ENCODE data around the gene ARL1. TPM values are rescaled to one million over a fixed set of nuclear protein-coding genes. Genes with fewer than 3 reads are reported as not detected.

ARL1 gene
- total RNA-seq, 6 experiments from 2014 or later, result 145 to 162 (median 150) TPM

- Mint-ChIP-seq H3K4me1 (ENCODE audit: low read depth) (no peaks in the 10 kb centered on the region), H3K27ac (no peak overlapping the region), H3K27me3 (ENCODE audit: insufficient read depth) (peaks cover 2% of the 10 kb centered on the region), H3K36me3 (ENCODE audit: low read depth) (peaks cover 36% of the 10 kb centered on the region), H3K4me3 (no peak overlapping the region), H3K9me3 (no peaks in the 10 kb centered on the region)
- no peak for DNase-seq
- TF ChIP-seq, protein P1, sequence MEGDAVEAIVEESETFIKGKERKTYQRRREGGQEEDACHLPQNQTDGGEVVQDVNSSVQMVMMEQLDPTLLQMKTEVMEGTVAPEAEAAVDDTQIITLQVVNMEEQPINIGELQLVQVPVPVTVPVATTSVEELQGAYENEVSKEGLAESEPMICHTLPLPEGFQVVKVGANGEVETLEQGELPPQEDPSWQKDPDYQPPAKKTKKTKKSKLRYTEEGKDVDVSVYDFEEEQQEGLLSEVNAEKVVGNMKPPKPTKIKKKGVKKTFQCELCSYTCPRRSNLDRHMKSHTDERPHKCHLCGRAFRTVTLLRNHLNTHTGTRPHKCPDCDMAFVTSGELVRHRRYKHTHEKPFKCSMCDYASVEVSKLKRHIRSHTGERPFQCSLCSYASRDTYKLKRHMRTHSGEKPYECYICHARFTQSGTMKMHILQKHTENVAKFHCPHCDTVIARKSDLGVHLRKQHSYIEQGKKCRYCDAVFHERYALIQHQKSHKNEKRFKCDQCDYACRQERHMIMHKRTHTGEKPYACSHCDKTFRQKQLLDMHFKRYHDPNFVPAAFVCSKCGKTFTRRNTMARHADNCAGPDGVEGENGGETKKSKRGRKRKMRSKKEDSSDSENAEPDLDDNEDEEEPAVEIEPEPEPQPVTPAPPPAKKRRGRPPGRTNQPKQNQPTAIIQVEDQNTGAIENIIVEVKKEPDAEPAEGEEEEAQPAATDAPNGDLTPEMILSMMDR (IDR thresholded peaks at IDR 0.05), result no peak
Observed at GRCh38 chr12:101379149-101379548, 28.4 kb downstream of the ARL1 start.

DNA sequence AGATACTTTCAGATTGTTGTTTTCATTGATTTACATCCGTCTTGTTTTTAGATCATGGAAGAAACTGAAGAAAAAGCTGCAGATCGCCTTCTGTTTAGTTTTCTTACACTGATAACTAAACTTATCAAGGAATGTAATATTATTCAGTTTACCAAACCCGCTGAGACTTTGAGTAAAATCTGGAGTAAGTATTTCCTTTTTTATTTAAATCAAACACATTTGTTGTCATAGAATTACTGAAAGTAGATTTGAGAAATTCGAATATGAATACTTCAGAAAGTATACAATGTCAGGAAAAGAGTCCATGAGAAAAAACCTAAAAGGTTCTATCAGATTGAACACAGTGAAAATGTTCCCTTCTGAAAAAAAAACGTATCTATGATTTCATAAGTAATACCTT lies 32.0 kb downstream of the ARL1 start:
- H3K27ac Mint-ChIP-seq, result no peak overlapping the region
- DNase-seq, result no peak
- peaks cover 48% of the 10 kb centered on the region for H3K36me3 Mint-ChIP-seq (ENCODE audit: low read depth)
- no peak overlapping the region for H3K4me3 Mint-ChIP-seq
- H3K4me1 Mint-ChIP-seq (ENCODE audit: low read depth), result no peaks in the 10 kb centered on the region
- no peaks in the 10 kb centered on the region for H3K9me3 Mint-ChIP-seq
- no peaks in the 10 kb centered on the region; the same call in 1 of the 2 replicates for H3K27me3 Mint-ChIP-seq (ENCODE audit: insufficient read depth)
- TF ChIP-seq, protein P1 (IDR thresholded peaks at IDR 0.05), result no peak

DNA sequence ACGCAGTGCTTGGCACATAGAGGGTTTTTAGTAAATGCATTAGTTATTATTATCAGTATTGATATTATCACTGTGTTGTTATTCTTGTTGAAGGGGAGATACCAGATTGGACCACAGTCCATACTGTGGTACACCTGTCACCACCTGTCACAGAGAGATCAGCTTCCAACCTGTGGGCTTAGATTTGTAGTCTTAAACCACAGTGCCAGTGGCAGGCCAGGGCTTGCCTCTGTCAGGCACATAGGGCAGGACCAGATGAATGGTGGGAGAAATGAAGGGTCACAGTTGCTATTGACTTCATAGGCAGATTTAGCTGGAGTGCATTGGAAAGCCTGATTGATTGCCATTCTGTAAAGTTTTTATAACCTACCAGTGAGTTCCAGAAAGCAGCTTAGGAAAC lies 35.1 kb downstream of the ARL1 start:
- Mint-ChIP-seq H3K9me3 (no peaks in the 10 kb centered on the region), H3K27me3 (ENCODE audit: insufficient read depth) (no peaks in the 10 kb centered on the region; the same call in 1 of the 2 replicates), H3K27ac (no peak overlapping the region), H3K4me1 (ENCODE audit: low read depth) (no peaks in the 10 kb centered on the region), H3K4me3 (no peak overlapping the region), H3K36me3 (ENCODE audit: low read depth) (peaks cover 36% of the 10 kb centered on the region)
- TF ChIP-seq, protein P1 (IDR thresholded peaks at IDR 0.05), result no peak
- DNase-seq, result no peak

DNA sequence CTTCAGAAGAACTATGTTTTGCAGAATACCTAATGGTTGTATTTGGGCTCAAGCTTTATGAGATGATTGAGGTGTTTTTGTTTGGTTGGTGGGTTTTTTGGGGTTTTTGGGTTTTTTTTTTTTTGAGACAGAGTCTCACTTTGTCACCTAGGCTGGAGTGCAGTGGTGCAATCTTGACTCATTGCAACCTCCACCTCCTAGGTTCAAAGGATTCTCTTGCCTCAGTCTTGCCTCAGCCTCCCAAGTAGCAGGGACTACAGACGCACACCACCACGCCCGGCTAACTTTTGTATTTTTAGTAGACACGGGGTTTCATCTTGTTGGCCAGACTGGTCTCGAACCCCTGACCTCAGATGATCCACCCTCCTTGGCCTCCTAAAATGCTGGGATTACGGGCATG lies 39.6 kb downstream of the ARL1 start:
- Mint-ChIP-seq H3K36me3 (ENCODE audit: low read depth) (peaks cover 36% of the 10 kb centered on the region), H3K4me1 (ENCODE audit: low read depth) (no peaks in the 10 kb centered on the region), H3K27ac (no peak overlapping the region), H3K9me3 (no peaks in the 10 kb centered on the region), H3K27me3 (ENCODE audit: insufficient read depth) (no peaks in the 10 kb centered on the region; the same call in 1 of the 2 replicates), H3K4me3 (no peak overlapping the region)
- TF ChIP-seq, protein P1 (IDR thresholded peaks at IDR 0.05), result no peak
- DNase-seq, result no peak

GRCh38 chr12:101361455-101361854 lies 46.1 kb downstream of the ARL1 start:
- DNase-seq, result no peak
- no peak overlapping the region for H3K27ac Mint-ChIP-seq
- TF ChIP-seq, protein P1 (IDR thresholded peaks at IDR 0.05), result no peak
- no peaks in the 10 kb centered on the region for H3K27me3 Mint-ChIP-seq (ENCODE audit: insufficient read depth)
- no peaks in the 10 kb centered on the region for H3K4me1 Mint-ChIP-seq (ENCODE audit: low read depth)
- H3K9me3 Mint-ChIP-seq, result no peaks in the 10 kb centered on the region
- peaks cover 40% of the 10 kb centered on the region for H3K36me3 Mint-ChIP-seq (ENCODE audit: low read depth)
- H3K4me3 Mint-ChIP-seq, result no peak overlapping the region

DNA sequence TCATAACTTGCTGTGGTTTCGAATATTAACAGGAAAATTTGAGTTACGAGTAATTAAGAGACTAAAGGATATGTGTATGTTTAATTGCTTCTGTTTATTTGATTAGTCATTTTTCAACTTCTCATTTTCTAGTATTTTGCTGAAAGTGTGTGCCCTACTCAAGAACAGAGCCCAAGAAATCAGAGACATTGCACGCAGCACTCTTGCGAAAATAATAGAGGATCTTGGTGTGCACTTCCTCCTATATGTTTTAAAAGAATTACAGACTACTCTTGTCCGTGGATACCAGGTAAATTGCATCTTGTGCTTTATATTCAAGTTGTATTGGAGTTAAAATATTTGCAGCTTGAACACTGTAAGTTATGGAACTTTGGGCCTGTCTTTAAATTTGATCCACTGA lies 50.8 kb downstream of the ARL1 start:
- Mint-ChIP-seq H3K4me1 (ENCODE audit: low read depth) (no peaks in the 10 kb centered on the region), H3K27ac (no peak overlapping the region), H3K27me3 (ENCODE audit: insufficient read depth) (no peaks in the 10 kb centered on the region; the same call in 1 of the 2 replicates), H3K36me3 (ENCODE audit: low read depth) (peaks cover 44% of the 10 kb centered on the region), H3K4me3 (no peak overlapping the region), H3K9me3 (no peaks in the 10 kb centered on the region)
- TF ChIP-seq, protein P1 (IDR thresholded peaks at IDR 0.05), result no peak
- no peak for DNase-seq
